Measurements from ENCODE around the gene LGALS4. TPM values are rescaled to one million over a fixed set of nuclear protein-coding genes. Genes with fewer than 3 reads are reported as not detected.

Gene LGALS4
- total RNA-seq, 1 donor from 2014 or later, result not detected

DNA sequence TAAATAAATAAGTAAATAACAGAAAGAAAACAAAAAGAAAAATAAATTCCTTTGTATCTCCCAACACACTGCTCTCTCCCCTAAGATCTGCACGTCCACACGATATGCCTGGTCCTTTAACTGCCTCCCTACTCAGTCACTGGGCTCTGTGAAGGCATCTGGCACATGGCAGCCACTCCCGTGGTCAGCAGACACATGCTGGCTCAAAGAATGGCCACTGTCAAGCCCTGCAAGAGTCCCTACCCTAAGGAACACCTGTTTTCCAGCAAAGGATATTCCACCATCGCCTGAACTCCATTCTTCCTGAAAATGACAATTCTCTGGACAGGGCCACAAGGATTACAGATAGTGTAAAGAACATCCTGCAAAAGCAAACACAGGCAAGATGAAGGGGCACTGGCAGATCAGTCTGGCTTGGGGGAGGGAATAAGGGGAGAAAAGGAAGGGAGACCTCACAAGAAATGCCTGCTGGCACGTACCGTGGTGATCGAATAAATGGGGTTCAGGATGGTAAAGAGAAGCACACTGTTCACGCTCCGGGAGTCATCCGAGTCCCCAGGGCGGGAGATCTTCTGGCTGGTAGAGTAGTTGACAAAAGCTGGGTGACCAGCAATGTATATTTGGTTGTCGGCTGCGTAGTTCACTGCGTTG, 32.8 kb upstream of the LGALS4 start:
- H3K4me3 Mint-ChIP-seq (ENCODE audit: unreplicated experiment), result no peak overlapping the region
- H3K27ac Mint-ChIP-seq (ENCODE audit: unreplicated experiment), result peak overlapping the region; percentile 43
- DNase-seq (ENCODE audit: low spot score), result no peak
- H3K36me3 Mint-ChIP-seq (ENCODE audit: low read depth), result peaks cover 49% of the 10 kb centered on the region
- TF ChIP-seq, protein P1, sequence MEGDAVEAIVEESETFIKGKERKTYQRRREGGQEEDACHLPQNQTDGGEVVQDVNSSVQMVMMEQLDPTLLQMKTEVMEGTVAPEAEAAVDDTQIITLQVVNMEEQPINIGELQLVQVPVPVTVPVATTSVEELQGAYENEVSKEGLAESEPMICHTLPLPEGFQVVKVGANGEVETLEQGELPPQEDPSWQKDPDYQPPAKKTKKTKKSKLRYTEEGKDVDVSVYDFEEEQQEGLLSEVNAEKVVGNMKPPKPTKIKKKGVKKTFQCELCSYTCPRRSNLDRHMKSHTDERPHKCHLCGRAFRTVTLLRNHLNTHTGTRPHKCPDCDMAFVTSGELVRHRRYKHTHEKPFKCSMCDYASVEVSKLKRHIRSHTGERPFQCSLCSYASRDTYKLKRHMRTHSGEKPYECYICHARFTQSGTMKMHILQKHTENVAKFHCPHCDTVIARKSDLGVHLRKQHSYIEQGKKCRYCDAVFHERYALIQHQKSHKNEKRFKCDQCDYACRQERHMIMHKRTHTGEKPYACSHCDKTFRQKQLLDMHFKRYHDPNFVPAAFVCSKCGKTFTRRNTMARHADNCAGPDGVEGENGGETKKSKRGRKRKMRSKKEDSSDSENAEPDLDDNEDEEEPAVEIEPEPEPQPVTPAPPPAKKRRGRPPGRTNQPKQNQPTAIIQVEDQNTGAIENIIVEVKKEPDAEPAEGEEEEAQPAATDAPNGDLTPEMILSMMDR (IDR thresholded peaks at IDR 0.05), result no peak
- H3K4me1 Mint-ChIP-seq (ENCODE audit: low read depth), result peaks cover 26% of the 10 kb centered on the region
- no peaks in the 10 kb centered on the region for H3K9me3 Mint-ChIP-seq (ENCODE audit: low read depth)
- no peaks in the 10 kb centered on the region for H3K27me3 Mint-ChIP-seq (ENCODE audit: low read depth)

DNA sequence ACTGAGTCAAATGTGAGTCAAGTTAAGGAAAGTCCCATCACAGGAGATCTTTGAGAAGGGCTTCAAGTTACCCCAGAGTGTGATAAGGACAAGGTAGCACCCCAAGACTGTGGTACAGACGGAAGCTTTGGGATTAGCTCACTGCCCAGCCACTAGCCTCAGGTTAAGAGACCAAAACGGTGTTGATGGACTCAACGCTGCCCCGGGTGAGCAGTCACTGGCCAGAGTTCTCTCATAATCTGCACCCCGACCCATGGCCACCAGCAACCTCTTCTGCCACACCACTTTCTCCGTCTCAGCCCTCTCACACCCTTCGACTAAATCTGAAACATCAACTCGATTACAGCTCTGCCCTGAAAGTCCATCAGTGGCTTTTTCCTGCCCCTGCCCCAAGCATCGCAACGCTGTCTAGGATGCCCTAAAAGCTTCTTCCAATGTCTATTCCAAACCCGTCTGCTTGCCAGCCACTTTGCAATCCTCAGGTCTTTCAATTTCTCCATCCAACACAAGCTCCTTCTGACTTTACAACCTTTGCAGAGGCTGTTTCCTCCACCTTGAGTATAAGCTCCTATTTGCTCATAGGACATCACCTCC, 31.4 kb upstream of the LGALS4 start:
- Mint-ChIP-seq H3K27ac (ENCODE audit: unreplicated experiment) (no peak overlapping the region), H3K4me3 (ENCODE audit: unreplicated experiment) (no peak overlapping the region), H3K36me3 (ENCODE audit: low read depth) (peaks cover 57% of the 10 kb centered on the region), H3K9me3 (ENCODE audit: low read depth) (no peaks in the 10 kb centered on the region), H3K27me3 (ENCODE audit: low read depth) (no peaks in the 10 kb centered on the region), H3K4me1 (ENCODE audit: low read depth) (peaks cover 26% of the 10 kb centered on the region)
- TF ChIP-seq, protein P1 (IDR thresholded peaks at IDR 0.05), result no peak
- DNase-seq (ENCODE audit: low spot score), result no peak

DNA sequence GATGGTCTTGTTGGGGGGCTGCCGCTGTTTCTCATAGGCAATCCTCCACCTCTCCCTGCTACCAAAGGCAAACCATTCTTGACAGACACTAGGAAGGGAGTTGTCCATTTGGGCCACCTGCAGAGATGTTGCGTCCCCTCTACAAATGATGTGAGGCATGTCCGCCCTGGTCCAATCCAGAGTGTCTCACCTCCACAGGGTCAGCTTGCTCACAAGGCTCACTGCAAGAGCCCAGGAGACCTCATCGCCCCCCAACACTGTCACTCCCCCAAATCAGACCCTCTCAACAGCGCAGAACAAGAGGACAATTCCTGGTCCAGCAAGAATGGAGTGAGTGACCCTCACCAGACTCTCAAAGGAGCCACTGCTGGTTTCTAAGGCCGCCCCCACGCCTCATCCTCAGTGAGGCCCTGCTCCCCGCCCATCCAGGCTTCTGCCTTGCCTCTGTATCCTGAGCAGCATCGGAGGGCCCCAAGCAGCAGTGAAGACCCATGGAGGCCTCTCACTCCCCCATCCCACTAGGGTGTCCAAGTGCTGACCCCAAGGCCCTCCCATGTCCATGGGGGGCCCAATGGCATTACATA, 30.5 kb upstream of the LGALS4 start:
- no peaks in the 10 kb centered on the region for H3K27me3 Mint-ChIP-seq (ENCODE audit: low read depth)
- H3K36me3 Mint-ChIP-seq (ENCODE audit: low read depth), result peaks cover 63% of the 10 kb centered on the region
- no peak for DNase-seq (ENCODE audit: low spot score)
- no peak overlapping the region for H3K4me3 Mint-ChIP-seq (ENCODE audit: unreplicated experiment)
- H3K4me1 Mint-ChIP-seq (ENCODE audit: low read depth), result peaks cover 21% of the 10 kb centered on the region
- TF ChIP-seq, protein P1 (IDR thresholded peaks at IDR 0.05), result no peak
- no peaks in the 10 kb centered on the region for H3K9me3 Mint-ChIP-seq (ENCODE audit: low read depth)
- peak overlapping the region; percentile 22 for H3K27ac Mint-ChIP-seq (ENCODE audit: unreplicated experiment)

DNA sequence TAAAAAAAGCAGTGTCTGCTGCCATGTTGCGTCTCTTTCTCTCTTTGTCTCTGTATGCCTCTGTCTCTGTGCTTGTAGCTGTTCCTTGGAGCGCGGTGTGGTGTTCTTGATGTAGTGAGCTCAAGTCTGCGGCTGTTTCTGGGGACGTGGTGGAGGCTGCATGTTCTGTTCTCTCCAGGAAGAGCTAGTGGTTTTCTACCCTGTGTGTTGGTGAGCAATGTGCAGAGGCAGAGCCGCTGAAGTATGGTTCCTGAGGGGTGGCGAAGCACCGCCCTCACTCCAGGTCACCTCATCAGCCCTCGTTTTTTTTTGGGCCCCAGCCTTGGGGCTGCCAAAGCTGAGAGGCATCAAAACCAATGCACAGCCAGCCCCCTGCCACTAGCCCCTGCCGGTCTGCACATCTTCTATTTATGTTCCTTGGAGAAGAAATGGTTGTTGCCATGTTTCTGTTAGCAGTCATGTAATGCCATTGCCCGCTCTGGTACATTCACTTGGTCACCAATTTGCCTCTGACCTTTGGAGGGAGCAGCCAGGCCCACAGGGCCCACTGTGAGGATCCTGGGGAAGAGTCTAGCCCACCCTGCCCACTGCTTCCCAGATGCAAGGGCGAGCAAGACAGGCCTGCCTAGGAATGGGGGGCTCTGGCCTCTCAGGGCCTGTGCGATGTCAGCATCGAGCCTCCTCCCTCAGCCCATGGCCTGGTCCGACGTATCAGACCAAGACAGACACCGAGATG, 29.9 kb upstream of the LGALS4 start:
- H3K4me1 Mint-ChIP-seq (ENCODE audit: low read depth), result peaks cover 15% of the 10 kb centered on the region
- H3K4me3 Mint-ChIP-seq (ENCODE audit: unreplicated experiment), result no peak overlapping the region
- peaks cover 62% of the 10 kb centered on the region for H3K36me3 Mint-ChIP-seq (ENCODE audit: low read depth)
- TF ChIP-seq, protein P1 (IDR thresholded peaks at IDR 0.05), result no peak
- H3K9me3 Mint-ChIP-seq (ENCODE audit: low read depth), result no peaks in the 10 kb centered on the region
- no peak for DNase-seq (ENCODE audit: low spot score)
- H3K27me3 Mint-ChIP-seq (ENCODE audit: low read depth), result no peaks in the 10 kb centered on the region
- H3K27ac Mint-ChIP-seq (ENCODE audit: unreplicated experiment), result peak overlapping the region; percentile 24

DNA sequence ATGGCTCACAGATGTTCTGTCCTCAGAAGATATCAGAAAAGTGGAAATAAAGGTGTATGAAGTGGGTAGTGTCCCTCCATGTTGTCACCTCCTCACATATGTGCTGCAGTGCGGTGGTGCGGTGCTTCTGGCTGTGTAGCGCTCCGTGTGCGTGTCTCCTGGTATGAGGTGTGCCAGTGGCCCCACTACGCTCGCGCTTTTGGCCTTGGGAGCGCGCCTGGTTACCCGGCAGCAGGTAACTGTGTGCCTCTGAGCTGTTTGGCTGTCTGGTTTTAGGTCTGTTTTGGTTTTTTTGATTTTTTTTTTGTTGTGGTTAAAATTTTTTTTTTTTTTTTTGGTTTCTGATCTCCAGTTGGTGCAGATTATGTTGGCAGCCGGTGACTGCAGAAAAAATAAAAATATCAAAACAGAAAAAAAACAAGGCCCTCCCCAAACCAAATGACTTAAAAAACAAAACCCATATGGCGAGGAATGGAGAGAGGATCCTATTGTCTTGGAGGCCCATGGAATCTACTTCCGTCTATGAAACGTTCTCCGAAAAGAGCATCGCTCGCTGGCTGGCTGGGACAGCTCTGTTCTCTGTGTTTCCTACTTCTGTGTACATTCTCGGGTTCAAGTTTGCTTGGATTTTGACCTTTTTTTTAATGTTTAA, 29.2 kb upstream of the LGALS4 start:
- no peaks in the 10 kb centered on the region for H3K27me3 Mint-ChIP-seq (ENCODE audit: low read depth)
- H3K27ac Mint-ChIP-seq (ENCODE audit: unreplicated experiment), result peak overlapping the region; percentile 41
- TF ChIP-seq, protein P1 (IDR thresholded peaks at IDR 0.05), result no peak
- no peak for DNase-seq (ENCODE audit: low spot score)
- no peak overlapping the region for H3K4me3 Mint-ChIP-seq (ENCODE audit: unreplicated experiment)
- peaks cover 14% of the 10 kb centered on the region for H3K4me1 Mint-ChIP-seq (ENCODE audit: low read depth)
- peaks cover 65% of the 10 kb centered on the region for H3K36me3 Mint-ChIP-seq (ENCODE audit: low read depth)
- no peaks in the 10 kb centered on the region for H3K9me3 Mint-ChIP-seq (ENCODE audit: low read depth)
